Measurements from ENCODE around the gene SS18L1.

The SS18L1 gene

GRCh38 chr20:62230696-62231095 lies 87.1 kb downstream of the SS18L1 start:
- H3K36me3 ChIP-seq (ENCODE audit: control insufficient read depth, insufficient read depth, low read length), result no peaks in the 10 kb centered on the region
- no peak overlapping the region for H3K4me3 ChIP-seq (replicated peaks; ENCODE audit: low read depth, low read length)
- no peaks in the 10 kb centered on the region; the same call in 1 of the 2 replicates for H3K27me3 ChIP-seq (replicated peaks; ENCODE audit: control insufficient read depth, insufficient read depth, low read length)
- DNase-seq (ENCODE audit: extremely low read depth, insufficient read length), result no peak
- no peak for TF ChIP-seq CTCF (IDR thresholded peaks at IDR 0.05; ENCODE audit: insufficient read depth, low read length, poor library complexity, severe bottlenecking)

- TF ChIP-seq CTCF (IDR thresholded peaks at IDR 0.05; ENCODE audit: insufficient read depth, low read length, poor library complexity, severe bottlenecking), result no peak
- no peak overlapping the region for H3K4me3 ChIP-seq (replicated peaks; ENCODE audit: low read depth, low read length)
- no peak for DNase-seq (ENCODE audit: extremely low read depth, insufficient read length)
- H3K27me3 ChIP-seq (replicated peaks; ENCODE audit: control insufficient read depth, insufficient read depth, low read length), result no peaks in the 10 kb centered on the region
- no peaks in the 10 kb centered on the region for H3K36me3 ChIP-seq (ENCODE audit: control insufficient read depth, insufficient read depth, low read length)
These were observed 87.7 kb downstream of the SS18L1 start for GRCh38 chr20:62231292-62231691.
